Measurements from ENCODE around the gene CTSC.

DNA sequence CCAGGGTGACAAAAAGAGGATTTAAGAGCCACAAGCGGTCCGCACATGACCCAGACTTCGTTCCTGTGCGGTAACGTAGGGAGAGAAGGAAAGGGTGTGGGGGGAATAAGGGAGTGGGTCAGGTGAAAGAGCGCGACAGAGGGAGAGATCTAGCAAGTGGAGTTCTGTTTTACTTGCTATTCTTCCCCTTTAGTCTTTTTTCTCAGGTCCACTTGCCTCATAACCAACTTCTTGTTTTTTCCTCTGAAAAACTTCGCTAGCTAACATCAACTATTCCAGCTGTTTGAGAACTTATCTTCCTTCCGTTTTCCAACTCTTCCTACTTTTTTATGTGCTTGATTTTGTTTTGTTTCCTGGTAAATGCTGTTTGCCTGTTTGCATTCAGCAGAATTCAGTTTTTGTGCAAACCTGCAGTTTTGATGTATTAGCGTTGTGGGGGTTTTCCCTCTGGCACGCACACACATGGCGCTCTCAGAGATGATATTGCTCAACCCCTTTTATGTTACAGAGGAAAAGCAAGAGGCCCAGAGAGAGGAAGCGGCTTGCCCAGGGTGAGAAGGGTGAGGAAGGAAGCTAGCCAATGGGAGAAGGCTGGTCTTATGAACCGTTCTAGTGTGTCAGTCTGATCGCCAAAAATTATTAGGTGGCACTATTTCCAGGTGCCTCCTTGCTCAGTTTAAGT, 592 bp upstream of the CTSC start:
- TF ChIP-seq ZSCAN16 (tag by site-specific recombination; IDR thresholded peaks at IDR 0.05) (no peak), ZNF561 (tag by site-specific recombination; IDR thresholded peaks at IDR 0.05; ENCODE audit: borderline replicate concordance) (no peak)
